Effector CD4-positive, alpha-beta T cell (primary cell): ENCODE results near the gene EOLA1.
"Not testable (repeated sequence)": the region's sequence is repeated elsewhere in the genome, so short reads cannot be mapped to it uniquely, and the experiment has no call there.

ENCODE experiments used
- DNase-seq: peaks from one replicate; pipeline ENCODE4 v3.0.0-alpha.2; 2020

The EOLA1 gene

GRCh38 chrX:149515954-149516602 is 24.7 kb upstream of the EOLA1 start:
- no peak for DNase-seq

- no peak for DNase-seq
These were observed 24.2 kb upstream of the EOLA1 start for GRCh38 chrX:149516604-149517003.

- DNase-seq, result no peak
These were observed 23.5 kb upstream of the EOLA1 start for GRCh38 chrX:149517308-149517707.

- DNase-seq, result no peak
These were observed 22.6 kb upstream of the EOLA1 start for GRCh38 chrX:149518236-149518635.

- DNase-seq, result not testable (repeated sequence)
These were observed 20.1 kb upstream of the EOLA1 start for GRCh38 chrX:149520636-149521277.

- peak; percentile 27 for DNase-seq
These were observed 19.4 kb upstream of the EOLA1 start for GRCh38 chrX:149521438-149521837.

GRCh38 chrX:149522916-149523315 is 17.9 kb upstream of the EOLA1 start:
- no peak for DNase-seq

- DNase-seq, result peak; percentile 65
These were observed 15.4 kb upstream of the EOLA1 start for GRCh38 chrX:149525389-149525788.

- DNase-seq, result peak; percentile 12
These were observed 14.9 kb upstream of the EOLA1 start for GRCh38 chrX:149525903-149526302.

- not testable (repeated sequence) for DNase-seq
These were observed 14.3 kb upstream of the EOLA1 start for GRCh38 chrX:149526318-149527033.

GRCh38 chrX:149527705-149528104 is 13.1 kb upstream of the EOLA1 start:
- no peak for DNase-seq

- DNase-seq, result no peak
These were observed 12.4 kb upstream of the EOLA1 start for GRCh38 chrX:149528381-149528780.

GRCh38 chrX:149531599-149531998 is 9.2 kb upstream of the EOLA1 start:
- DNase-seq, result no peak

- DNase-seq, result not testable (repeated sequence)
These were observed 7.9 kb upstream of the EOLA1 start for GRCh38 chrX:149532868-149533267.

GRCh38 chrX:149533999-149534398 is 6.8 kb upstream of the EOLA1 start:
- DNase-seq, result not testable (repeated sequence)

GRCh38 chrX:149534926-149535602 is 5.7 kb upstream of the EOLA1 start:
- DNase-seq, result not testable (repeated sequence)

- not testable (repeated sequence) for DNase-seq
These were observed 3.3 kb upstream of the EOLA1 start for GRCh38 chrX:149537474-149537873.

GRCh38 chrX:149539283-149540130 is 1.3 kb upstream of the EOLA1 start:
- DNase-seq, result peak; percentile 78

- DNase-seq, result peak; percentile 83
These were observed 636 bp upstream of the EOLA1 start for GRCh38 chrX:149540131-149540620.

GRCh38 chrX:149541521-149542047 is 772 bp downstream of the EOLA1 start:
- DNase-seq, result no peak
